NK-92 treated with Interleukin-12 subunit alpha and Interleukin-12 subunit beta, amount 100 ng/mL, for 24 hours (cell line): Measurements from ENCODE around the gene CETN2.
"Not testable (repeated sequence)": the region's sequence is repeated elsewhere in the genome, so short reads cannot be mapped to it uniquely, and the experiment has no call there.

Source experiments
- DNase-seq: peaks from one replicate; lab custom pipeline; 2025; lab: John Stamatoyannopoulos, UW

Gene CETN2

DNA sequence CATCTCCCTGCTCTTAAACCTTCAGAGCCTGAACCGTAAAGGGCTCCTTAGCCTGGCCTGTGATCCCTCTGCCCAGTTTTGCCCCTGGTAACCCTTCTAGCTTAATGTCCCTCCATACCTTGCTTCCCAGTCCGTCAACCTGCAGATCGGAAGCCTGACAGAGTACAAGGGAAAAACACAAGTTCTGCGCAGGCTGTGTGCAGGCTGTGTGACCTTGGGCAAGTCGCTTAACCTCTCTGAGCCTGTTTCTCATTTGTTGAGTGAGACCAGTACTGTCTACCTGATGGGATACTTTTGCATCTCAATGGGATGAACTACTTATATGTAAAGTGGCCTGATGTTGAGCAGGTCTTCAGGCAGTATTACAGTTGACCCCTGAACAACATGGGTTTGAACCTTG, 2.0 kb upstream of the CETN2 start:
- DNase-seq = no peak

DNA sequence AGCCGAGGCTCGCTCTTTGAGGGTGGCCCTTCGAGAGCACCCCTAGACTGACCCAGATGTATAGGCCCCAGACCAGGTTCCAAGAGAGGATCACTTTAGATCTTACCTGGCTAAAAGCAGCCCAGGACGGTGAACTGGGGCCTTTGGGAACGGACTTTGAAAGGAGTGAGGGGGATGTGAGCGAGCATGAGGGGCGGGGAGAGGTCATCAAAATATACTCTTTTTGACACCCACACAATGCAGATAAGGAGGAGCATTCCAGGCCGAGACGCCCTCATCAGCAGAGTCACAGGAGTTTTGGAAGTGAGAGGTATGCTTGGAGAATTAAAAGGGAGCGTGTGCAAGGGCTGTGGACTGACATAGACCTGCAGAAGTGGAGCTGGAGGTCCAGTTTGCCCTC, 834 bp upstream of the CETN2 start:
- DNase-seq = no peak

DNA sequence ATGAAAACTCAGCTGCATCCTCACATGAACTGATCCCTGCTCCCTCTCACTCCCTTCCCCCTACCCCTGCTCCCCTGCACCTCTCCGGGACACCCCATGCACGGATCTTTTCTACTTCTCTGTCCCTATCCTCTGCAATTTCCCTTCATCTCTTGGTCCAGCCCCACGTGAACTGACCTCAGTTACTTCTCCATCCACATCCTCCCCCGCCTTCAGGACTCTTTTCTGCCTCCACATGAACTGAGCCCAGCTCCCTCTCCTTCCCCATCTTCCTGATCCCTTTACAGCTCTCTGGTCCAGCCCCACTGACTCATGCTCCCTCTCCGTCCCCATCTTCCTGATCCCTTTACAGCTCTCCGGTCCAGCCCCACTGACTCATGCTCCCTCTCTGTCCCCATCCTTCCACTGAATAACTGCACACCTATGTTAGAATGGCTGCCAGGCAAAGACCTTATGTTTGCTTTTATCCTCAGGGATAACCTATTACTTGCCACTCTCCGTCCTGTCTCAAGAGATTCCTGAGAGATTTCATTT, 5.6 kb downstream of the CETN2 start:
- no peak for DNase-seq

DNA sequence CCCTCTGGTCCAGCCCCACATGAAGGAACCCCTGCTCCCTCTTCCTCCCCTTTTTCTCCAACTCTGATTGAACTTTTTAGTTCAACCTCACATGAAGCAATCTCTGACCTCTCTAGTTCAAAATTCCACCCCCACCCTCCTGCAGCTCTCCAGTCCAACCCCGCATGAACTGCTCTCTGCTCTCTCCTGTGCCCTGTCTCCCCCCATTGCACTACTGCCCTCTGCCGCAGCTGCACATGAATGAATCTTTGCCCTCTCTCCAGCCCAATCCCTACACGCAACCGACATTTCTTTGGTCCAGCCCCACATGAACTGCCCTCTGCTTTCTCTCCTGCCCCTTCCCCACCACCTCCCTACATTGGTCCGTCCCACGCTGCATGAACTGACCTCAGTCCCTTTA, 6.9 kb downstream of the CETN2 start:
- no peak for DNase-seq

DNA sequence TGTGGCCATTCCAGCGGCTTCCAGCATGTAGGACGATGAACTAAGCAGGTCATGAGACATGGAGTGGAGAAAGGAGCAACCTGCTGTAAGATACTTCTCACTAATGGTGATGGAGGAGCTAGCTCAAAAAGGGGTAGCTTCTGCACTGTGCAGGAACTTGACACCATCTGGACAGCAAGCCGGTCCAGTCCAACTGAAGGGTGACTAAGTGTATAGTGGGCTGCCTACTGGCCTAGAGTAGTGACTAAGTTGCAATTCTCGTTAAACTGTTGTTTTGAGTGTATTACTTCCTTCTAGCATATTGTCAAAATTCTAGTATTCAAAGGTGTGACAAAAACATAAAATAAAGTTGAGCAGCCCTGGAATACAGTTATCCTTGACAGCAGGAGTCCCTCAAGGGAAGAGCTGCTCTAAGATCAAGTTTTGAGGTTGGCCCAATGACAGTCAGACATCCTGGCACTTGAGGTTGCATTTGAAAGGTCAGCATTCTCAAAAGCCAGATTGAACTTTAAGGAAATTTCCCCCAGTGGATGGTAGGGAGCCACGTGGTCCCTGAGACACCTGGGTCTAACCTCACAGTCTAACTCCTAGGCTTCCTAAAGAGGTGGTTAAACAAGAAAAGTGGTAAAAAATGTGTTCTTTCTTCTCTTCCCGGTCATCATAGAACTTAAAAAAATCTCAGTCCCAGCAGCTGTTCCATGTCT, 8.0 kb downstream of the CETN2 start:
- DNase-seq = no peak

DNA sequence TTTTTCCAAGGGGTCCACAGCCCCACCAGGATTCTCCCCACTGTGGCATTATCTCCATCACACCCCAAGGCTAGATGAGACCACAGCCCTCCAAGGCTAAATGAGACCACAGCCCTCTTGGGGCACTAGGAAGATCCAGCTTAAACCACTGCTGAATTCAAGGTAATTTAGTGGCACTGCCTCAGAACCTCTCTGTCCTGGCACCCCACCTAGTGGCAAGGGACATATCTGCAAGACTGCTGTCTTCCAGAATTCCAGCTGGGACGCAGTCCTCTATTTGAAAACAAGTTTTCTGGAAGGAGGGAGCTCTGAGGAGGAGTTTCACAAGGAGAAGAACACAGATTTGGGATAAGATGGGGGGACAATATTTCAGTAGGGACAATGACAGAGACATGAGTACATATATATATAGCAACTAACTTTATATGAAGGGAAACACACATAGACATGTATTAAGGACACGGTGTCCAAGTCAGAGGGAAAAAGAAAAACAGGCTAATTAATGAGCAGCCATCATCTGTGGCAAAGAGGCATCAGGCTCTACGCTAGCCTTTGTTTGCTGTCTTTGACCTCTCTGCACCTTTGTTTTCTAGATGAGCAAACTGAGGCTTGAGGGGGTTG, 9.3 kb downstream of the CETN2 start:
- no peak for DNase-seq

DNA sequence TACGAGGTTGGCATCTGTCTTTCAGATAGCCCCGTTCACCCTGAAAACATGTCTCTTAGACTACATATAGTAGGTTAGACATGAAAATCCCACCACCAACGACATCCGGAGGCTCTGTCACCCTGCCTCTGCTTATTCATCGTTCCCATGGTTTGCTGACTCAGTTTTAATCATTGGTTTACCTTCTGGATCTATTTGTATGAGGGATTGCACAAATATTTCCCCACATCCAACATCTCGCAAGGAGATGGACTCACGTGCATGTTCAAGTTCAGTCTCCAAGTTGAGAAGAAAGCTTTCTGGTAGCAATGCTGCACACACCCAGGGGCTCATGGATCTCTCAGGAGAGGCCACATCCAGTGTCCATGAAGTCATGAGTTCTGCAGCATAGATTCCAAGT, 10.8 kb downstream of the CETN2 start:
- no peak for DNase-seq

DNA sequence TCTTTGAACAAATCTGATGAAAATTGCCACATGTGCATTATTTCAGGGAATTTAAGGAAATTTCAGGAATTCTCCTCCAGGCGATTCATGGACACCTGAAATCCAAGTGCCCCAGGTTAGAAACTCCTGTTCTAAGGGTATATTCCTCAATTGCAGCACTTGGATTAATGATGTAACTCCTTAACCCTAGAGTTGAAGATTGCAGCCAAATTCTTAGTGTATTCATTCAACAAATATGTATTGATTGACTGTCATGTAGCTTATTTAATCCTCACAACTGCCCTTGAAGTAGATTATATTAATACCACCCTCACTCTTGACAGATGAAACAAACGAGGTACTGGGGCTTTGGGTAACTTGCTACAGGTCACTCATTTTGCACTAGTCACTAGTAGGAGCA, 11.3 kb downstream of the CETN2 start:
- DNase-seq = no peak

DNA sequence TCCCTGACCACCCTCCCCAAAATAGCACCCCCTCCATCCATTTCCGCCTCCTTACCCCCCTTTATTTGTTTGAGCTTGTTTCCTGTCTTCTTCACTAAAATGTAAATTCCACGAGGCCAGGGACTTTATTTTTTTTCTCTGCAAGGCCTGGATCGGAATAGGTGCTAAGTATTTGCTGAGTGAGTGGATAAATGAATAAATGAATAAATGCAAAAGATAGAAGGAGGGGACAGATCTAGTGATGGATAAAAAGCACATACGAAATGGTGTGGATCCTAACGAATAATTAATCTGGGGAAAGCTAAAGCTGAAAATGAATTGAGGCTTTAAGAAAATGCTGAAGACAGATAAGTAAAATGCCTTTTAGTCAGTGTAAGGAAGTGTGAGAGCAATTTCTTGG, 12.2 kb downstream of the CETN2 start:
- DNase-seq = no peak

DNA sequence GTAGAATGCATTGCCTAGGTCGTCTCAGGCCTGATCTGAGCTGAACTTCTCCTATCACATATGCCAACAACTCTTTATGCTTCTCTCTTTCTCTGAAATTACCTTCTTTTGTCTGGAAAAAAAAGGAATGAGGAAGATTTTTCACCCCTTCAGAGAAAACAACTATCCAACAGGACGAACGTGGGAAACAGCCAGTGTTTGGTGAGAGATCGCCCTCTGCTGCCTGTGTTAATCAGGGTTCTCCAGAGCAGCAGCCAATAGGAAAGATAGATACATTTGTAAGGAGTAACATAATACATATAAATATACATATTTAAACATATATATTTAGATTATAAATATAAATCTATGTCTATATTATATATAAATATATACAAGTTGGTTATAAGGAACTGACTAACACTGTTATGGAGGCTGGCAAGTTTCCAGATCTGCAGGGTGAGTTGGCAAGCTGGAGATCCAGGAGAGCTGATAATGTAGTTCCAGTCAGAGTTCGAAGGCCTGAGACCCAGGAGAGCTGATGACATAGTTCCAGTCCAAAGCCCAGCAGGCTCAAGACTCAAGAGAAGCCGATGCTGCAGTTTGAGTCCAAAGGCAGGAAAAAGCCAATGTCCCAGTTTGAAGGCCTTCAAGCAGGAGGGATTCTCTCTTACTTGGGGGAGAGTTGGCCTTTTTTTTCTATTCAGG, 13.3 kb downstream of the CETN2 start:
- no peak for DNase-seq

DNA sequence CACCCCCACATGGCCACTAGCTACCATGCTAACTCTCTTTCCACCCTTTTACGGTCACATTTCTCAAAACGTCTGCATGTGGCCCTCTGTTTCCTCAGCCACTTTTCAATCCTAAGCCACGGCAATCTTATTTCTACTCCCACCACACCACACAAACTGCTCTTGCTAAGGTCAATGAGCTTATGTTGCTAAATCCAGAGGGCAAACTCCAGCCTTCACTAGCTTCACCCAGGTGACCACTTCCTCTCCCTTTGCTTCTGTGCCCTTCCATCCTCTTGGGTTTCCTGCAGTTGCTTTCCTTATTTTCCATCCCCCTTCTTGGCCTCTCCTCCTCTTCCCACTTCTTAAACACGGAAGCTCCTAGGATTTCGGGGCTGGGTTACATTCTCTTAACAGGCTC, 16.5 kb downstream of the CETN2 start:
- DNase-seq = no peak

DNA sequence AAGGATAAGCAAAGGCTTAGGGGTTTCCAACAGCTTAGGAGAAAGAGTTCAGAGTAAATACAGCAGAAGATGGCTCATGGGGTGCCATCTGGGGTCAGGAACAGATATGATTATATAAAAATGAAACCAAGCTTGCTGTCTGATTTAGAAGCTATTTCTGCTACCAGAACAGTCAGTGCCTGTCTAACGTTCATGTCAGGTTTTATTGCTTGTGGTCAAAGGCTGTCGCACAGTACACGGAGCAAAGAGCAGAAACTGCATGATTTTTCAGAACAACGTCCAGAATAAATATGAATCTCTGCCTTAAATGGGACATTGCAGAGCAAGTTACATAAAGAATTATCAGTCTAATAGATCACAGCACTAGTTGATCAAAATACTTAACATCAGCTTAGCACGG, 17.4 kb downstream of the CETN2 start:
- no peak for DNase-seq

DNA sequence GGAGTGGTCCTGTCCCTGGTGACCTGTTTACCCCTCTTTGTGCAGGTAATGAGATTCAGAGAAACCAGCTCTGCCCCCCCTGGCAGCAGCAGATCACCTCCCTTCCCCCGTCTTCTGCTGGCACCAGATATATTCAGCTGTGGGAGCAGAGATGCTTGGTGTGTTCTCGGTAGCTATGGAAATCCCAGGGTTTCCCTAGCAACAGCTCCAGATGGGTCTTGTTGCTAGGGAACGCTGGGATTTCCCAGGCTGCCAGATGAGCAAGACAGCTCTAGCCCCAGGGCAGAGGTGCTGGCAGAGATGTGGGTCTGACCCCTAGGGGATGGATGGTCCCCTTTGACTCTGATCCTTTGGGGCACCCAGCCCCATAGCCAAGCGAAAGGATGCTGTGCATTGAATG, 20.2 kb downstream of the CETN2 start:
- DNase-seq = no peak

DNA sequence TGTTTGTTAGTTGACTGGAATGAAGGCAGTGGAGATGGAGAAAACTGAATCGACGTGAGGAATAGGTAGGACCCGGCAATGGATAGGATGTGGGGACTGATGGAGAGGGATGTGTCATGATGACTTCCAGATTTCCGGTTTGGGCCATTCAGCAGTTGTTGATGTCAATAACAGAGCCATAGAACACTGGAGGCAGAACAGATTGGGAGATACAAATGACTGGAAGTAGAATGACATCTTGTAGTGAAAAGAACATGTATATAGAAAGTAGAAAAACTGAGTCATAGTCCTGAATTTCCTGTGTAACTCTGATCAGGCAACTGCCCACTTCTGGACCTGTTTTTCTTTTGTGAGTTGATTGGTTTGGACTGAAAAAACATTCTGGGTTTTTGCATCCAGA, 24.5 kb downstream of the CETN2 start:
- DNase-seq = no peak

DNA sequence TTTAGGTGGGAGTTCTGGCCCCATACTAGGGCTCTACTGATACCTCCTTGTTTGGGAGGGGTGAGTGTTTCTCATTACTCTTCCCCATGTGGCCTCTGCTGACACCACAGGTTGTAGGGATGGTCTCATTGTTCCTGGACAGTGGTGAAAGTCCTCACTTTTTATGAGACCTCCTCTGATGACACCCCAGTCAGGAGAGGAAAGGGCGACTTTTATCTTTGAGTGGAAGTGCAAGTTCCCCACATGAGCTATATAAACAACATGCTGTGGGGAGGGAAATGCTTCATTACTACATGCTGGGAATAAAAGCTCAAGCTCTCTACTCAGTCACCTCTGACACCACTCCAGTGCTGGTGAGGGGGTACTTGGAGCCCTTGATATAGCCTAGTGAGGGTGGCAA, 31.6 kb downstream of the CETN2 start:
- no peak for DNase-seq

DNA sequence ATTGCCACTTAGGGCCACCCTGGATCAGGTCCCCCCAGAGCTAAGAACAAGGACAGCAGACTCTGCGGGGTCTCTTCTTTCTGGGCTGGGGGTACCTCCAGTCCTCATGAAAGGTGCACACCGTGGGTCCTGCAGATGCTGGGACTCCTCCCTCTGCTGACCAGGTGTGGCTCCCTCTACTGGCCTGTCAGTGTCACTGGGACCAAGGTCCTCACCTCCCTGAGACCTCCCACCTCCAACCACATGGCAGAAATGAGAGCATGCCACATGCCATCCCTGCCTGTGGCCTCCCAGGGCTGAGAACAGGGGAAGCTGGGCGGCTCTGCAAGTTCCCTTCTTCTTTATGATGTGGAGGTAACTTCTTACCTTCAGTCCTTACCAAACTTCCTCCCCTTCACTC, 43.5 kb downstream of the CETN2 start:
- not testable (repeated sequence) for DNase-seq
